DOHH2 (cell line): ENCODE results near the gene RNU1-4.
A peak's percentile ranks its signal among the peaks of the same experiment; 100 is the strongest.
"Not testable (repeated sequence)": the region's sequence is repeated elsewhere in the genome, so short reads cannot be mapped to it uniquely, and the experiment has no call there.

Experiments
- H3F3A ChIP-seq: fragments of 200-600 bp; sonication (generic), shearing (Covaris generic); 2 replicates; pipeline ENCODE4 v1.6.0; 2016; ENCODE audit warnings: antibody characterized with exemption, mild to moderate bottlenecking; ENCODE audit not compliant: control insufficient read depth, insufficient read depth
- H3K27ac ChIP-seq: fragments of 200-600 bp; sonication (generic); 2 replicates; pipeline ENCODE4 v1.5.1; 2014; ENCODE audit warnings: low read depth, mild to moderate bottlenecking, low read length, moderate library complexity
- H3K27me3 ChIP-seq: fragments of 200-600 bp; sonication (generic); 2 replicates; pipeline ENCODE4 v1.6.1; 2014; ENCODE audit warnings: mild to moderate bottlenecking, low read length, mixed read lengths; ENCODE audit not compliant: control insufficient read depth
- H3K36me3 ChIP-seq: fragments of 200-600 bp; sonication (generic); 2 replicates; pipeline ENCODE4 v1.6.1; 2014; ENCODE audit warnings: mild to moderate bottlenecking, low read length, moderate library complexity, mixed read lengths; ENCODE audit not compliant: control insufficient read depth
- H3K4me1 ChIP-seq: fragments of 200-600 bp; sonication (generic); 2 replicates; pipeline ENCODE4 v1.6.1; 2014; ENCODE audit warnings: mild to moderate bottlenecking, low read length, mixed read lengths; ENCODE audit not compliant: control insufficient read depth
- H3K4me2 ChIP-seq: fragments of 200-600 bp; sonication (generic); 2 replicates; pipeline ENCODE4 v1.6.0; 2014; ENCODE audit warnings: mild to moderate bottlenecking, low read length, moderate library complexity
- H3K4me3 ChIP-seq: fragments of 200-600 bp; sonication (generic); 2 replicates; pipeline ENCODE4 v1.5.1; 2014; ENCODE audit warnings: mild to moderate bottlenecking, low read length, mixed read lengths
- H3K79me2 ChIP-seq: fragments of 200-600 bp; sonication (generic); 2 replicates; pipeline ENCODE4 v1.6.1; 2014; ENCODE audit warnings: mild to moderate bottlenecking, low read length, mixed read lengths; ENCODE audit not compliant: control insufficient read depth
- H3K9me2 ChIP-seq: fragments of 200-600 bp; sonication (generic); replicated peaks from 2 replicates; pipeline ENCODE4 v1.6.1; 2014; ENCODE audit warnings: mild to moderate bottlenecking, low read length, mixed read lengths; ENCODE audit not compliant: control insufficient read depth
- H3K9me3 ChIP-seq: fragments of 200-600 bp; sonication (generic); 2 replicates; pipeline ENCODE4 v1.6.1; 2014; ENCODE audit warnings: antibody characterized with exemption, low read length, mixed read lengths; ENCODE audit not compliant: control insufficient read depth, insufficient read depth
- H4K20me1 ChIP-seq: fragments of 200-600 bp; sonication (generic); 2 replicates; pipeline ENCODE4 v1.6.0; 2014; ENCODE audit warnings: low read depth, mild to moderate bottlenecking, antibody characterized with exemption, low read length, moderate library complexity; ENCODE audit not compliant: control insufficient read depth, insufficient read depth
- CTCF ChIP-seq: fragments of 200-600 bp; sonication (generic); IDR thresholded peaks from one replicate; pipeline ENCODE4 v1.5.1; 2014; ENCODE audit warnings: antibody characterized with exemption, mild to moderate bottlenecking, low read depth, low read length; ENCODE audit not compliant: poor library complexity, severe bottlenecking
- EZH2phosphoT487 ChIP-seq: fragments of 200-600 bp; sonication (generic); IDR thresholded peaks from 2 replicates; pipeline ENCODE4 v1.6.1; 2017; ENCODE audit warnings: borderline replicate concordance, mild to moderate bottlenecking, antibody characterized with exemption, low read length, moderate library complexity, mixed read lengths

Gene RNU1-4

DNA sequence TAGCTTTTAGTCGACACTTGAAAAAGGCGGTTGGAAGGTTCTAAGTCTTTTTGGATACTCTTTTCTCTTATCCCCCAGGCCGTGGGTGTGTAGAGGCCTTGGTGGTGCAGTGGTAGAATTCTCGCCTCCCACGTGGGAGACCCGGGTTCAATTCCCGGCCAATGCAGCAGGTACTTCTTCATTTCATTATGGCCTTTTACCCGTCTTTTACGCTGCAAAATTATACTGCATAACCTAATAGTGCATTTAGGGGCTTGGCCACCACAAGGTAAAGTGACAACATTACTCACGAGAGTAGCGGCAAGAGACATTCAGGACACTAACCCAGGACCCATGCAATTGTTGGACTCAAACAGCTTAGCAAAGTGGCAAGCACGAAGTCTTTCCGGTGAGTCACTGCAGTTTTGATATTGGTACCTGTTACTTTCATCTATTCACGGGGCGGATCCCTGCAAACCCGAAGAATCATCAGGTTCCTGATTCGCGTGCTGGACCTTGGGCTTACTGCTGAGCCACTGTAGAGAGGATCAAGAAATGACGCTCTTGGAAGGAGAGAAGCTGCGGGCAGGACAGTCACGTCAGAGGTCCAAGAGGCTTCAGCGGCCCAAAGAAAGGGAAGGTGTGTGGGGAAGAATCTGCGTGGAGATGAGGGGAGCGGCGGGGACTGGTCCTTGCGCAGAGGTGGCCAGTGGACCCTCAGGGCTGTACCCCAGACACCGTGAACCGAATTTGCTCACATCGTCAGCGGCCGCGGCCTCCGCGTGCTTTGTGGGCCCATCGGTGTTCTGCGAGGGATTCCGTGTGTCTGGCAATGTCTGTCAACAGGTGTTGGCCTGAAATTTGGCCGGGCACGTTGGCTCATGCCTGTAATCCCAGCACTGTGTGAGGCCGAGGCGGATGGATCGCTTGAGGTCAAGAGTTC is 12.9 kb upstream of the RNU1-4 start:
- Histone ChIP-seq H3K9me3 (no peaks in the 10 kb centered on the region), H3K9me2 (no peaks in the 10 kb centered on the region), H3F3A (peaks cover 8% of the 10 kb centered on the region), H3K27ac (no peak overlapping the region), H3K36me3 (no peaks in the 10 kb centered on the region), H4K20me1 (no peaks in the 10 kb centered on the region), H3K4me1 (peaks cover 21% of the 10 kb centered on the region), H3K4me3 (peak overlapping the region; percentile 17), H3K4me2 (peak overlapping the region; percentile 29), H3K27me3 (peaks cover 12% of the 10 kb centered on the region), H3K79me2 (no peaks in the 10 kb centered on the region)
- TF ChIP-seq EZH2phosphoT487 (0 out of 2 replicates have a peak, but pooled peaks have one; percentile 65), CTCF (no peak)

DNA sequence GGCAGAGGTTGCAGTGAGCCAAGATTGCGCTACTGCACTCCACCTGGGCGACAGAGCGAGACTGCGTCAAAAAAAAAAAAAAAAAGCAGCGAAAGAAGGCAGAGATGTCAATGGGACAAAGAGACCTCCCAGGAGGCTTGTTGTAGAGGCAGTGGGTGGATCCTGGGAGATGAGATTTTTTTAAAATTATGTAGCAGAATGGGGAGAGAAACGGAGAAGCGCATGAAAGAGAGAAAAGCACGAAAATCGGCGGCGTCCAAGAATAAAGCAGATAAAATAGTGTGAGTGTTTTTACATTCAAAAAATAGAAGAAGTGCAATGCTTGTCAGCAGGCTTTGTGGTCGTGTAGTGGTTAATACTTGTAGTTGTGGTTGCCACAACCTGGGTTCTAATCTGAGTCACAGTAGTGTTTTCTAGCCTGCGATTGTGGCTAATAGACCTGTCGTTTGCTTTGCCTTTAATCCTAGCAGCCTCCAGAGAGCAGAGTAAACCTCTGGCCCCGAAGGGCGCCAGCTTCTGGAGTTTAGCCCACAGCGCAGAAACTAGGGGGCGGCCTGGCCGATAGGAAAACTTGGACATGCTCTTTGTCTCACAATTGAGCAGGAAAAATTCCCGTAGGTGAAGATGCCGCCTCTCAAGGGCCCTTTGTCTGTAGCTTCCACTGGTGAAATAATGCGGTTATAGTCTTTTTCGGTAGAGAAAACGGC is 11.9 kb upstream of the RNU1-4 start:
- Histone ChIP-seq H3K4me1 (peaks cover 27% of the 10 kb centered on the region), H3K4me2 (peak overlapping the region; percentile 29), H3K27ac (peak overlapping the region; percentile 1), H3K27me3 (peaks cover 12% of the 10 kb centered on the region), H3K4me3 (peak overlapping the region; percentile 38)
- H3F3A ChIP-seq, H3K36me3 ChIP-seq, H3K79me2 ChIP-seq, H3K9me3 ChIP-seq, H4K20me1 ChIP-seq, H3K9me2 ChIP-seq: not testable (repeated sequence)

- H3K4me3 ChIP-seq, H3K79me2 ChIP-seq, H3K9me2 ChIP-seq, H3K27me3 ChIP-seq, H3K36me3 ChIP-seq, H3F3A ChIP-seq, H4K20me1 ChIP-seq, H3K9me3 ChIP-seq: not testable (repeated sequence)
- peak overlapping the region; percentile 27; the same call in 1 of the 2 replicates for H3K4me2 ChIP-seq
- peaks cover 21% of the 10 kb centered on the region for H3K4me1 ChIP-seq
- peak overlapping the region; percentile 53 for H3K27ac ChIP-seq
These were observed 7.9 kb upstream of the RNU1-4 start for GRCh38 chr1:16732254-16732896.

DNA sequence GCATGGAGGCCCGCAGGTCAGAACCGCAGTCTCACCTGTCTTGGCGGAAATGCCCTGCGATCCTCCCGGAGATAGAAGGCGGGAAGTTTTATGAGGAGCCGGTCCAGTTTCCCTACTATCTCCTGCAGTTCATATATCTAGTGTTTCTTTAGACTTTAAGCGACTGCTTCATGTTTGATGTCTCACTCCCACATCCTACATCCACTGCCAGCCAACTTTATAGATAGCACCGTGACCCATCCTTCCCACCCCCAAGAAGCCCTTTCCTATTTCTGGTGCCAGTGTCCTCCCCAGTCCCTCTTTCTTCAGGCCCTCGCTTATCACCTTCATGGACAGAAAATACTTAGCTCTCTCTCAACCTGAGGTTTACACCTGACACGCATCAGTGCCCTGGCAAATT is 914 bp downstream of the RNU1-4 start:
- not testable (repeated sequence) for H3K79me2 ChIP-seq, H4K20me1 ChIP-seq

GRCh38 chr1:16747660-16748059 is 7.3 kb downstream of the RNU1-4 start:
- H3K27me3 ChIP-seq, H3F3A ChIP-seq, H3K4me2 ChIP-seq, H3K9me3 ChIP-seq, H4K20me1 ChIP-seq, H3K27ac ChIP-seq, H3K4me3 ChIP-seq, H3K4me1 ChIP-seq, H3K79me2 ChIP-seq, H3K36me3 ChIP-seq, H3K9me2 ChIP-seq: not testable (repeated sequence)

More for the DNA sequence above, 914 bp downstream of the RNU1-4 start:
- H3K36me3 ChIP-seq, H3K4me2 ChIP-seq, H3K4me3 ChIP-seq, H3K4me1 ChIP-seq, H3K27ac ChIP-seq, H3K27me3 ChIP-seq, H3K9me3 ChIP-seq, H3F3A ChIP-seq, H3K9me2 ChIP-seq: not testable (repeated sequence)

GRCh38 chr1:16748710-16749109 is 8.4 kb downstream of the RNU1-4 start:
- not testable (repeated sequence) for H3K27me3 ChIP-seq, H3K36me3 ChIP-seq, H3K4me1 ChIP-seq, H4K20me1 ChIP-seq, H3K27ac ChIP-seq, H3K9me3 ChIP-seq, H3K4me2 ChIP-seq, H3K9me2 ChIP-seq, H3K79me2 ChIP-seq, H3F3A ChIP-seq, H3K4me3 ChIP-seq
